HepG2 (cell line): Measurements from ENCODE around the gene SEC61A1. TPM values are rescaled to one million over a fixed set of nuclear protein-coding genes. Genes with fewer than 3 reads are reported as not detected.

Experiments
- AKAP8 ChIP-seq: sonication (generic); formaldehyde crosslinking; IDR thresholded peaks from 2 replicates; pipeline ENCODE4 v1.5.1; 2020; ENCODE audit warnings: mild to moderate bottlenecking, missing genetic modification reagents
- ATF7-NPFF ChIP-seq: sonication (generic); formaldehyde crosslinking; IDR thresholded peaks from 2 replicates; pipeline ENCODE4 v1.8.1; 2023; ENCODE audit warnings: mild to moderate bottlenecking, low read depth, missing genetic modification reagents, moderate library complexity
- FOXK1 ChIP-seq: sonication (generic); formaldehyde crosslinking; IDR thresholded peaks from 2 replicates; pipeline ENCODE4 v1.4.0; 2020; ENCODE audit warnings: low read depth, missing genetic modification reagents, borderline replicate concordance
- GATA4 ChIP-seq: sonication (generic); IDR thresholded peaks from 2 replicates; pipeline ENCODE4 v1.6.1; 2016; ENCODE audit warnings: antibody characterized with exemption, low read depth, borderline replicate concordance
- GATAD2A ChIP-seq: IDR thresholded peaks from 2 replicates; pipeline ENCODE4 v1.6.1; 2016
- HMGXB4 ChIP-seq, 2 experiments: sonication (generic) in 1 of 2; formaldehyde crosslinking in 1 of 2; IDR thresholded peaks; 2 replicates each; pipeline versions ENCODE4 v1.4.0 to v1.6.1; 2018 to 2020; ENCODE audit warnings: missing genetic modification reagents in 2 of 2, borderline replicate concordance in 1 of 2, low read depth in 1 of 2, mild to moderate bottlenecking in 1 of 2, missing biosample characterization in 1 of 2
- KLF9 ChIP-seq: IDR thresholded peaks from 2 replicates; pipeline ENCODE4 v1.6.1; 2016; ENCODE audit warnings: low read depth
- MYPOP ChIP-seq: sonication (generic); formaldehyde crosslinking; IDR thresholded peaks from 2 replicates; pipeline ENCODE4 v1.8.1; 2023; ENCODE audit warnings: mild to moderate bottlenecking, moderate library complexity, missing genetic modification reagents
- SCMH1 ChIP-seq: sonication (generic); formaldehyde crosslinking; IDR thresholded peaks from 2 replicates; pipeline ENCODE4 v1.9.0; 2021; ENCODE audit warnings: missing genetic modification reagents, mild to moderate bottlenecking, borderline replicate concordance
- SNAPC2 ChIP-seq: sonication (generic); formaldehyde crosslinking; IDR thresholded peaks from 2 replicates; pipeline ENCODE4 v1.8.1; 2022; ENCODE audit warnings: mild to moderate bottlenecking, missing genetic modification reagents
- ZGPAT ChIP-seq: IDR thresholded peaks from 2 replicates; pipeline ENCODE4 v1.6.1; 2016; ENCODE audit warnings: mild to moderate bottlenecking
- ZNF281 ChIP-seq: sonication (generic); formaldehyde crosslinking; IDR thresholded peaks from 2 replicates; pipeline ENCODE4 v1.4.0; 2020; ENCODE audit warnings: missing genetic modification reagents, borderline replicate concordance
- ZNF597 ChIP-seq: sonication (generic); formaldehyde crosslinking; IDR thresholded peaks from 2 replicates; pipeline ENCODE4 v1.5.0; 2020; ENCODE audit warnings: missing genetic modification reagents
- ZNF678 ChIP-seq: sonication (generic); formaldehyde crosslinking; IDR thresholded peaks from 2 replicates; pipeline ENCODE4 v1.4.0; 2020; ENCODE audit warnings: mild to moderate bottlenecking, missing genetic modification reagents
- ZNF709 ChIP-seq: sonication (generic); formaldehyde crosslinking; IDR thresholded peaks from 2 replicates; pipeline ENCODE4 v1.5.0; 2020; ENCODE audit warnings: mild to moderate bottlenecking, missing genetic modification reagents
- ZNF710 ChIP-seq: sonication (generic); formaldehyde crosslinking; IDR thresholded peaks from 2 replicates; pipeline ENCODE4 v1.5.0; 2020; ENCODE audit warnings: mild to moderate bottlenecking, missing genetic modification reagents, borderline replicate concordance
- ZNF782 ChIP-seq: sonication (generic); formaldehyde crosslinking; IDR thresholded peaks from 2 replicates; pipeline ENCODE4 v1.4.0; 2020; ENCODE audit warnings: missing genetic modification reagents, mild to moderate bottlenecking, borderline replicate concordance
- polyA plus RNA-seq, 8 experiments: library from polyadenylated mRNA; depleted of rRNA in 3 of 8; stranded (reverse) in 7 of 8; unstranded in 1 of 8; fragments of >200 nt; fragmentation: Illumina TruSeq in 4 of 8; extraction: Trizol in 4 of 8; gene quantifications; 2 replicates each; pipeline versions ENCODE4 v1.2.1 to v1.2.3, GENCODE V29; 2011 to 2016; ENCODE audit warnings: low read depth in 4 of 8, missing spikeins in 1 of 8, mixed read lengths in 1 of 8; ENCODE audit not compliant: insufficient read depth in 1 of 8
- total RNA-seq, 5 experiments: library from RNA; depleted of rRNA; stranded (reverse); fragments of >200 nt; fragmentation: Illumina TruSeq; extraction: Trizol; gene quantifications; 2 replicates each; pipeline ENCODE4 v1.2.3, GENCODE V29; 2016; ENCODE audit warnings: low read depth in 1 of 5

Gene SEC61A1
- total and polyA plus RNA-seq, 2 of the 13 experiments (the other 11 are each of a cell fraction or from before 2014, with no cell fraction given): 170 to 203 TPM

- TF ChIP-seq ZNF597 (CRISPR knock-in tag) (no peak; the same call in 1 of the 2 replicates), AKAP8 (CRISPR knock-in tag) (peak; percentile 81), ZNF678 (CRISPR knock-in tag) (no peak), ZNF710 (peak; percentile 82), GATA4 (0 out of 2 replicates have a peak, but pooled peaks have one; percentile 12), FOXK1 (0 out of 2 replicates have a peak, but pooled peaks have one; percentile 38), KLF9 (CRISPR knock-in tag) (0 out of 2 replicates have a peak, but pooled peaks have one; percentile 45), GATAD2A (CRISPR knock-in tag) (no peak), ATF7-NPFF (peak; percentile 76), MYPOP (CRISPR knock-in tag) (peak; percentile 68; the same call in 1 of the 2 replicates), HMGXB4 (CRISPR knock-in tag; IDR thresholded peaks at IDR 0.05; ENCODE audit: borderline replicate concordance in 1 of 2, low read depth in 1 of 2) (peak; percentile 8 to 50; a peak in 2 of 4 replicates), SCMH1 (CRISPR knock-in tag) (no peak), ZGPAT (peak; percentile 79; the same call in 1 of the 2 replicates), SNAPC2 (CRISPR knock-in tag) (peak; percentile 76; the same call in 1 of the 2 replicates), ZNF709 (CRISPR knock-in tag) (no peak; the same call in 1 of the 2 replicates), ZNF281 (CRISPR knock-in tag) (peak; percentile 27; the same call in 1 of the 2 replicates), ZNF782 (CRISPR knock-in tag) (0 out of 2 replicates have a peak, but pooled peaks have one; percentile 70)
Observed at GRCh38 chr3:128051837-128052594, at the start of gene SEC61A1 (continued).
